AG04450 (cell line): ENCODE data around the gene SERTAD2. TPM values are rescaled to one million over a fixed set of nuclear protein-coding genes. Genes with fewer than 3 reads are reported as not detected.
A peak's percentile ranks its signal among the peaks of the same experiment; 100 is the strongest.

ENCODE experiments used
- CTCF ChIA-PET: fragments of 300-600, 350-600 bp; formaldehyde crosslinking; extraction: SDS; loops from one replicate; lab custom pipeline; 2022; ENCODE audit warnings: antibody characterized with exemption, inconsistent platforms; lab: Charles Lee
- POLR2A ChIA-PET: fragments of 350-600 bp; formaldehyde crosslinking; extraction: SDS; loops from one replicate; lab custom pipeline; 2021; ENCODE audit warnings: antibody characterized with exemption, inconsistent platforms; lab: Yijun Ruan, JAX
- DNase-seq: peaks from one replicate; pipeline ENCODE4 v3.0.0-alpha.2; 2011; ENCODE audit warnings: low read depth, low spot score
- H3K27ac ChIP-seq: one replicate; pipeline ENCODE4 v1.5.1; 2012; ENCODE audit warnings: low read depth, low read length, control low read depth
- H3K27me3 ChIP-seq: one replicate; pipeline ENCODE4 v1.6.0; 2012; ENCODE audit warnings: low read length; ENCODE audit not compliant: control insufficient read depth, insufficient read depth
- H3K4me3 ChIP-seq: 2 replicates; pipeline ENCODE4 v1.5.1; 2011; ENCODE audit warnings: mild to moderate bottlenecking, low read depth, low read length, control low read depth
- H3K9me3 ChIP-seq: 2 replicates; pipeline ENCODE4 v1.5.1; 2012; ENCODE audit warnings: low read length; ENCODE audit not compliant: control insufficient read depth, insufficient read depth
- polyA plus RNA-seq: library from polyadenylated mRNA; depleted of rRNA; stranded (reverse); fragments of >200 nt; gene quantifications from 2 replicates; pipeline ENCODE4 v1.2.3, GENCODE V29; 2011
- TF ChIP-seq, protein P1 (sequence below): IDR thresholded peaks from 2 replicates; pipeline ENCODE4 v1.5.1; 2011; ENCODE audit warnings: low read depth, low read length, control low read depth, inconsistent platforms

SERTAD2 gene
- polyA plus RNA-seq, 1 experiment = 10.1 TPM

DNA sequence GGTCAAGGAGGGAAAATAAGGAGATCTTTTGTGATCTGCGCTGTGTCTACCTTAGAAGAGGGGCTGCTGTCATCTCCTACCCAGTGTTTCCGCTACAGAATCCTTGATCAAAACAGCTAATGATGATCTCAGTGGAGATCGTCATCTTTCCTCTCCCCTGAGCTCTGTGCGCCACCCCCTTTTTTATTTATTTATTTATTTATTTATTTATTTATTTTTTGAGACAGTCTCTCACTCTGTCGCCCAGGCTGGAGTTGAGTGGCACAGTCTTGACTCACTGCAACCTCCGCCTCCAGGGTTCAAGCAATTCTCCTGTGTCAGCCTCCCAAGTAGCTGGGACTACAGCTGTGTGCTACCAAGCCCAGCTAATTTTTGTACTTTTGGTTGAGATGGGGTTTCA, 55.5 kb downstream of the SERTAD2 start:
- DNase-seq = no peak
- POLR2A ChIA-PET = interaction anchor here (0.7 kb wide), 1 partner anchor 138 kb away, joined by 4 read pairs; no protein-coding TSS in a partner anchor
- peaks cover 46% of the 10 kb centered on the region for H3K27me3 ChIP-seq
- no peak overlapping the region for H3K27ac ChIP-seq
- CTCF ChIA-PET = interaction anchor here (1.2 kb wide), 1 partner anchor 153 kb away, joined by 3 read pairs; no protein-coding TSS in a partner anchor
- no peak overlapping the region for H3K4me3 ChIP-seq
- TF ChIP-seq, protein P1, sequence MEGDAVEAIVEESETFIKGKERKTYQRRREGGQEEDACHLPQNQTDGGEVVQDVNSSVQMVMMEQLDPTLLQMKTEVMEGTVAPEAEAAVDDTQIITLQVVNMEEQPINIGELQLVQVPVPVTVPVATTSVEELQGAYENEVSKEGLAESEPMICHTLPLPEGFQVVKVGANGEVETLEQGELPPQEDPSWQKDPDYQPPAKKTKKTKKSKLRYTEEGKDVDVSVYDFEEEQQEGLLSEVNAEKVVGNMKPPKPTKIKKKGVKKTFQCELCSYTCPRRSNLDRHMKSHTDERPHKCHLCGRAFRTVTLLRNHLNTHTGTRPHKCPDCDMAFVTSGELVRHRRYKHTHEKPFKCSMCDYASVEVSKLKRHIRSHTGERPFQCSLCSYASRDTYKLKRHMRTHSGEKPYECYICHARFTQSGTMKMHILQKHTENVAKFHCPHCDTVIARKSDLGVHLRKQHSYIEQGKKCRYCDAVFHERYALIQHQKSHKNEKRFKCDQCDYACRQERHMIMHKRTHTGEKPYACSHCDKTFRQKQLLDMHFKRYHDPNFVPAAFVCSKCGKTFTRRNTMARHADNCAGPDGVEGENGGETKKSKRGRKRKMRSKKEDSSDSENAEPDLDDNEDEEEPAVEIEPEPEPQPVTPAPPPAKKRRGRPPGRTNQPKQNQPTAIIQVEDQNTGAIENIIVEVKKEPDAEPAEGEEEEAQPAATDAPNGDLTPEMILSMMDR = no peak
- H3K9me3 ChIP-seq = no peaks in the 10 kb centered on the region

GRCh38 chr2:64595397-64596176, 58.1 kb downstream of the SERTAD2 start:
- ChIA-PET CTCF (interaction anchor here (0.6 to 3.2 kb wide), 13 partner anchors 9 to 282 kb away, joined by 3 to 18 read pairs (median 3); no protein-coding TSS in a partner anchor), POLR2A (interaction anchor here (0.6 kb wide), 1 partner anchor 19 kb away, joined by 4 read pairs; no protein-coding TSS in a partner anchor)
- TF ChIP-seq, protein P1 = peak; percentile 49
- DNase-seq = no peak
- H3K27ac ChIP-seq = no peak overlapping the region
- H3K4me3 ChIP-seq = no peak overlapping the region
- H3K9me3 ChIP-seq = no peaks in the 10 kb centered on the region
- H3K27me3 ChIP-seq = peaks cover 30% of the 10 kb centered on the region

DNA sequence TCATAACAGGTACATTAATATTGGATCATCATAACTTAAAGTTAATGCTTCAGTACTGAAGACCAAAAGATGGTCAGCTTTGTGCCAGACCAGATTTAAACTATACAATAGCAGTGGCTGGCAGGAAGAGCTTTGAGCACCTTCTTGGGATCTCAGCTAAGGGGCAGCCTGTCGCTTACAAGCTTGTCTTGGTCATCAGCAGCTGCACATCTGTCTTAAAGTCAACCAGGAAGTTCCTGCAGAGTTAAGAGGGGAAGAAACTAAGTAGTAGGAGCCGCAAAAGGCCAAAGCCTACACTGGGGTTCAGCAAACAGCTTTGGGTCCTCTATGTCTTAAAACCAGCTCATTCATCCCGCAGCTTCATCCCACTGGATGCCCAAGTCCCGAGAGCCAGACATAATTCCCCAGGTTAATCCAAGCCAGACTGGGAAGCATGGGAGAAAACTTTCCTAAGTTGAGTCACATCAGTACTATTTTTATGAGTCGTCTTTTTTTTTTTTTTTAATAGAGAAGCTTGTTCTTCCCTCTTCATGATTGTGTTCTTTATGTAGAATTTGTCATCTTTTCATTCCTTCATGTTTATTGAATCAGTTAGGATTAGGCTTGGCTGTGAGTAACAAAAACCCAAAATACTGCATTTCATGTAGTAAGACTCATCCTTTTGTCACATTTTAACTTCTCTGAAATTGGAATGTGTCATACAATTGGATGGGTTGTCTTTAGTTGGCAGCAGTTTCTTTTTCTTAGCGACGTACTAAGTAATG, 59.3 kb downstream of the SERTAD2 start:
- no peak for DNase-seq
- POLR2A ChIA-PET = interaction anchor here (0.5 to 0.7 kb wide), 2 partner anchors 37 to 70 kb away, joined by 3 read pairs; no protein-coding TSS in a partner anchor
- TF ChIP-seq, protein P1 = no peak
- CTCF ChIA-PET = interaction anchor here (0.6 to 3.2 kb wide), 17 partner anchors 7 to 473 kb away, joined by 3 to 18 read pairs (median 4); no protein-coding TSS in a partner anchor
- H3K27ac ChIP-seq = no peak overlapping the region
- H3K27me3 ChIP-seq = peaks cover 24% of the 10 kb centered on the region
- no peak overlapping the region for H3K4me3 ChIP-seq
- no peaks in the 10 kb centered on the region for H3K9me3 ChIP-seq

DNA sequence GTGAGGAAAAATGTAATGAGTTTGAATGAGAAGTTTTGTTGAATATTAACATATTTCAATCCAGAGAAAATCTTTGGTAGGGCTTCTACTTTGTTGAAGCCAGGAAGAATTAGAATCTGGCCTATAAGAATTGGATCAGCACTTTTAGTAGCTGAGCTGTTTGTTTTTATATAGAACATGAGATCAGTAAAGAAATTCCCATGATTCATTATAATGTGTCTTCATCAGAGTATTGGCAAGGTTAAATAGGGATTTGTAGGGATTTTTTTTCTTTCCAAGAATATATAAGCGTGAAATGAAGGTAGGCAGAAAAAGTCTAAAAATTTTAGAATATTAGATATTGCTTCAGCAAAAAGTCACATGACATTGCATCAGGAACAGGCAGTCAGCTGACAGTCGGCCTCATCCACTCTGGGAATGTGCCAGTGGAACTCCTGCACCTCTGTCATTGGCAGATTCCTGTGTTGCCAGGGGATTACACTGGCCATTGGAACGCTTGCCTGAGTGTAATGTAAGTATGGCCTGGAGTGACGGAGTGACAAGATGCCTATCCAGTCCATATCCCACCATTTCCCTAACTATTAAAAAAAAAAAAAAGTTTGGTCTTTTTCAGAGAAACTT, 60.6 kb downstream of the SERTAD2 start:
- Histone ChIP-seq H3K27ac (no peak overlapping the region), H3K4me3 (no peak overlapping the region), H3K9me3 (no peaks in the 10 kb centered on the region), H3K27me3 (peaks cover 13% of the 10 kb centered on the region)
- TF ChIP-seq, protein P1 = no peak
- POLR2A ChIA-PET = no interaction called here
- DNase-seq = no peak
- CTCF ChIA-PET = interaction anchor here (1.7 to 1.8 kb wide), 2 partner anchors 262 to 280 kb away, joined by 4 to 7 read pairs; no protein-coding TSS in a partner anchor
